Activated naive CD4-positive, alpha-beta T cell treated with anti-CD3 and anti-CD28 coated beads for 36 hours (primary cell): ENCODE measurements around the gene BASP1. TPM values are rescaled to one million over a fixed set of nuclear protein-coding genes. Genes with fewer than 3 reads are reported as not detected.

Source experiments
- CTCF ChIA-PET: fragments of 350-600 bp; sonication (Branson Sonifier 250); formaldehyde crosslinking; loops from one replicate; lab custom pipeline; 2021; ENCODE audit warnings: antibody characterized with exemption; lab: Charles Lee
- DNase-seq: peaks from one replicate; pipeline ENCODE4 v3.0.0-alpha.2; 2020
- H3K27ac Mint-ChIP-seq: one replicate; pipeline ENCODE4 v1.8.0; 2021; ENCODE audit warnings: mild to moderate bottlenecking, mixed read lengths
- H3K27me3 Mint-ChIP-seq: one replicate; pipeline ENCODE4 v1.8.0; 2021; ENCODE audit warnings: low read depth, mixed read lengths
- H3K36me3 Mint-ChIP-seq: one replicate; pipeline ENCODE4 v1.8.0; 2021; ENCODE audit warnings: low read depth, mixed read lengths
- H3K4me1 Mint-ChIP-seq: one replicate; pipeline ENCODE4 v1.8.0; 2021; ENCODE audit warnings: low read depth, mixed read lengths
- H3K4me3 Mint-ChIP-seq: one replicate; pipeline ENCODE4 v1.8.0; 2021; ENCODE audit warnings: mild to moderate bottlenecking, moderate library complexity, mixed read lengths
- H3K9me3 Mint-ChIP-seq: one replicate; pipeline ENCODE4 v1.8.0; 2021; ENCODE audit warnings: mixed read lengths
- intact Hi-C: fragments of 100-400 bp; cut with micrococcal nuclease; formaldehyde crosslinking; loops from one replicate; pipeline ENCODE4 v1.15.1; 2023
- total RNA-seq, 2 experiments: library from RNA; stranded (reverse); gene quantifications; one replicate each; pipeline ENCODE4 v1.2.3, GENCODE V29; 2021

Gene BASP1
- total RNA-seq, 2 experiments from 2014 or later, result 0.62 to 0.94 TPM

GRCh38 chr5:17228821-17229291 lies 11.4 kb downstream of the BASP1 start:
- H3K9me3 Mint-ChIP-seq, result no peaks in the 10 kb centered on the region
- no peaks in the 10 kb centered on the region for H3K36me3 Mint-ChIP-seq
- no peak for DNase-seq
- no peak overlapping the region for H3K4me3 Mint-ChIP-seq
- peaks cover 17% of the 10 kb centered on the region for H3K27me3 Mint-ChIP-seq
- intact Hi-C loops, result no loop called here
- H3K27ac Mint-ChIP-seq, result no peak overlapping the region
- H3K4me1 Mint-ChIP-seq, result no peaks in the 10 kb centered on the region
- CTCF ChIA-PET, result no interaction called here

- Mint-ChIP-seq H3K27me3 (peaks cover 12% of the 10 kb centered on the region), H3K36me3 (no peaks in the 10 kb centered on the region), H3K4me3 (no peak overlapping the region), H3K27ac (no peak overlapping the region), H3K4me1 (no peaks in the 10 kb centered on the region), H3K9me3 (no peaks in the 10 kb centered on the region)
- no peak for DNase-seq
- intact Hi-C loops, result no loop called here
- CTCF ChIA-PET, result no interaction called here
Observed at GRCh38 chr5:17229313-17229712, 11.9 kb downstream of the BASP1 start.

- CTCF ChIA-PET, result no interaction called here
- no peak overlapping the region for H3K4me3 Mint-ChIP-seq
- intact Hi-C loops, result no loop called here
- H3K9me3 Mint-ChIP-seq, result no peaks in the 10 kb centered on the region
- H3K4me1 Mint-ChIP-seq, result no peaks in the 10 kb centered on the region
- H3K27me3 Mint-ChIP-seq, result peaks cover 16% of the 10 kb centered on the region
- no peaks in the 10 kb centered on the region for H3K36me3 Mint-ChIP-seq
- no peak overlapping the region for H3K27ac Mint-ChIP-seq
- DNase-seq, result no peak
Observed at GRCh38 chr5:17230191-17230590, 12.8 kb downstream of the BASP1 start.

GRCh38 chr5:17230808-17231525 lies 13.5 kb downstream of the BASP1 start:
- no peaks in the 10 kb centered on the region for H3K4me1 Mint-ChIP-seq
- no peaks in the 10 kb centered on the region for H3K9me3 Mint-ChIP-seq
- no peak for DNase-seq
- no peak overlapping the region for H3K27ac Mint-ChIP-seq
- peaks cover 18% of the 10 kb centered on the region for H3K27me3 Mint-ChIP-seq
- intact Hi-C loops, result no loop called here
- CTCF ChIA-PET, result no interaction called here
- no peaks in the 10 kb centered on the region for H3K36me3 Mint-ChIP-seq
- H3K4me3 Mint-ChIP-seq, result no peak overlapping the region

- Mint-ChIP-seq H3K9me3 (no peaks in the 10 kb centered on the region), H3K27me3 (peaks cover 13% of the 10 kb centered on the region), H3K36me3 (no peaks in the 10 kb centered on the region), H3K27ac (no peak overlapping the region), H3K4me1 (no peaks in the 10 kb centered on the region), H3K4me3 (no peak overlapping the region)
- CTCF ChIA-PET, result no interaction called here
- DNase-seq, result no peak
- intact Hi-C loops, result no loop called here
Observed at GRCh38 chr5:17232405-17232804, 15.0 kb downstream of the BASP1 start.

- H3K27me3 Mint-ChIP-seq, result peaks cover 13% of the 10 kb centered on the region
- H3K4me3 Mint-ChIP-seq, result no peak overlapping the region
- H3K27ac Mint-ChIP-seq, result no peak overlapping the region
- DNase-seq, result no peak
- no peaks in the 10 kb centered on the region for H3K9me3 Mint-ChIP-seq
- CTCF ChIA-PET, result no interaction called here
- H3K36me3 Mint-ChIP-seq, result no peaks in the 10 kb centered on the region
- intact Hi-C loops, result no loop called here
- H3K4me1 Mint-ChIP-seq, result no peaks in the 10 kb centered on the region
Observed at GRCh38 chr5:17233488-17233887, 16.1 kb downstream of the BASP1 start.

- Mint-ChIP-seq H3K36me3 (no peaks in the 10 kb centered on the region), H3K4me3 (no peak overlapping the region), H3K27me3 (peaks cover 13% of the 10 kb centered on the region), H3K4me1 (no peaks in the 10 kb centered on the region), H3K27ac (no peak overlapping the region), H3K9me3 (no peaks in the 10 kb centered on the region)
- no peak for DNase-seq
- CTCF ChIA-PET, result interaction anchor here (0.6 kb wide), 2 partner anchors 44 to 480 kb away, joined by 3 read pairs; no protein-coding TSS in a partner anchor
- intact Hi-C loops, result no loop called here
Observed at GRCh38 chr5:17234374-17234773, 16.9 kb downstream of the BASP1 start.

GRCh38 chr5:17235731-17236330 lies 18.4 kb downstream of the BASP1 start:
- intact Hi-C loops, result no loop called here
- no peak for DNase-seq
- no peaks in the 10 kb centered on the region for H3K9me3 Mint-ChIP-seq
- CTCF ChIA-PET, result interaction anchor here (0.7 to 1.1 kb wide), 2 partner anchors 10 to 172 kb away, joined by 3 read pairs; no protein-coding TSS in a partner anchor
- H3K36me3 Mint-ChIP-seq, result no peaks in the 10 kb centered on the region
- no peak overlapping the region for H3K27ac Mint-ChIP-seq
- H3K27me3 Mint-ChIP-seq, result peaks cover 10% of the 10 kb centered on the region
- no peaks in the 10 kb centered on the region for H3K4me1 Mint-ChIP-seq
- H3K4me3 Mint-ChIP-seq, result no peak overlapping the region

- no peak overlapping the region for H3K27ac Mint-ChIP-seq
- H3K27me3 Mint-ChIP-seq, result peaks cover 6% of the 10 kb centered on the region
- H3K4me1 Mint-ChIP-seq, result no peaks in the 10 kb centered on the region
- CTCF ChIA-PET, result interaction anchor here (0.7 kb wide), 1 partner anchor 1712 kb away, joined by 3 read pairs; no protein-coding TSS in a partner anchor
- DNase-seq, result no peak
- H3K9me3 Mint-ChIP-seq, result no peaks in the 10 kb centered on the region
- H3K4me3 Mint-ChIP-seq, result no peak overlapping the region
- intact Hi-C loops, result no loop called here
- no peaks in the 10 kb centered on the region for H3K36me3 Mint-ChIP-seq
Observed at GRCh38 chr5:17238521-17239041, 21.1 kb downstream of the BASP1 start.

- H3K27ac Mint-ChIP-seq, result no peak overlapping the region
- intact Hi-C loops, result no loop called here
- H3K4me1 Mint-ChIP-seq, result no peaks in the 10 kb centered on the region
- no peaks in the 10 kb centered on the region for H3K9me3 Mint-ChIP-seq
- H3K36me3 Mint-ChIP-seq, result no peaks in the 10 kb centered on the region
- CTCF ChIA-PET, result no interaction called here
- no peak overlapping the region for H3K4me3 Mint-ChIP-seq
- DNase-seq, result no peak
- H3K27me3 Mint-ChIP-seq, result peaks cover 2% of the 10 kb centered on the region
Observed at GRCh38 chr5:17239953-17240352, 22.5 kb downstream of the BASP1 start.

- intact Hi-C loops, result no loop called here
- H3K36me3 Mint-ChIP-seq, result no peaks in the 10 kb centered on the region
- no peaks in the 10 kb centered on the region for H3K4me1 Mint-ChIP-seq
- no peaks in the 10 kb centered on the region for H3K9me3 Mint-ChIP-seq
- no peak overlapping the region for H3K4me3 Mint-ChIP-seq
- CTCF ChIA-PET, result interaction anchor here (0.6 kb wide), 1 partner anchor 102 kb away, joined by 4 read pairs; no protein-coding TSS in a partner anchor
- peaks cover 2% of the 10 kb centered on the region for H3K27me3 Mint-ChIP-seq
- no peak for DNase-seq
- H3K27ac Mint-ChIP-seq, result no peak overlapping the region
Observed at GRCh38 chr5:17240487-17240886, 23.1 kb downstream of the BASP1 start.

GRCh38 chr5:17241635-17242034 lies 24.2 kb downstream of the BASP1 start:
- CTCF ChIA-PET, result no interaction called here
- intact Hi-C loops, result no loop called here
- no peak overlapping the region for H3K27ac Mint-ChIP-seq
- no peak overlapping the region for H3K4me3 Mint-ChIP-seq
- no peaks in the 10 kb centered on the region for H3K36me3 Mint-ChIP-seq
- no peaks in the 10 kb centered on the region for H3K9me3 Mint-ChIP-seq
- no peak for DNase-seq
- no peaks in the 10 kb centered on the region for H3K4me1 Mint-ChIP-seq
- H3K27me3 Mint-ChIP-seq, result no peaks in the 10 kb centered on the region
